Stimulated activated naive CD8-positive, alpha-beta T cell treated with anti-CD3 and anti-CD28 coated beads, Interleukin-15, Interleukin-2, amounts not matched to agents 100 U/mL and 50 U/mL, for 24 hours (primary cell): ENCODE measurements around the gene USP48.
"Not testable (repeated sequence)": the region's sequence is repeated elsewhere in the genome, so short reads cannot be mapped to it uniquely, and the experiment has no call there.

ENCODE experiments used
- ATAC-seq: fragments of 150-1000 bp; cut with Tn5 transposase; one replicate; pipeline ENCODE4 v1.10.0; 2021
- DNase-seq: peaks from one replicate; pipeline ENCODE4 v3.0.0; 2021

USP48 gene

GRCh38 chr1:21782868-21783678 is at the start of gene USP48:
Gene USP48, minus strand, starts transcription at chr1:21783149. Its CDS starts 192 bp downstream, at chr1:21782957.
- ATAC-seq, result peak; percentile 86
- peak; percentile 98 for DNase-seq

- ATAC-seq, result no peak
- DNase-seq, result no peak
Observed at GRCh38 chr1:21831454-21831970, 48.6 kb upstream of the USP48 start.

GRCh38 chr1:21830792-21831453 is 48.0 kb upstream of the USP48 start:
- ATAC-seq (no peak), DNase-seq (no peak)

GRCh38 chr1:21829294-21829693 is 46.3 kb upstream of the USP48 start:
- DNase-seq, result no peak
- ATAC-seq, result no peak

- ATAC-seq, result no peak
- DNase-seq, result no peak
Observed at GRCh38 chr1:21828506-21829210, 45.7 kb upstream of the USP48 start.

GRCh38 chr1:21828075-21828474 is 45.1 kb upstream of the USP48 start:
- ATAC-seq (no peak), DNase-seq (no peak)

GRCh38 chr1:21827141-21827679 is 44.3 kb upstream of the USP48 start:
- ATAC-seq, result no peak

GRCh38 chr1:21826694-21827093 is 43.7 kb upstream of the USP48 start:
- not testable (repeated sequence) for DNase-seq

More at GRCh38 chr1:21827141-21827679, 44.3 kb upstream of the USP48 start:
- no peak for DNase-seq

GRCh38 chr1:21825393-21825792 is 42.4 kb upstream of the USP48 start:
- ATAC-seq (no peak), DNase-seq (no peak)

More at GRCh38 chr1:21826694-21827093, 43.7 kb upstream of the USP48 start:
- not testable (repeated sequence) for ATAC-seq

GRCh38 chr1:21824926-21825325 is 42.0 kb upstream of the USP48 start:
- ATAC-seq (no peak), DNase-seq (no peak)

GRCh38 chr1:21823980-21824702 is 41.2 kb upstream of the USP48 start:
- ATAC-seq (no peak), DNase-seq (no peak)

GRCh38 chr1:21823206-21823979 is 40.4 kb upstream of the USP48 start:
- ATAC-seq (no peak), DNase-seq (no peak)

GRCh38 chr1:21822349-21822748 is 39.4 kb upstream of the USP48 start:
- ATAC-seq (no peak), DNase-seq (no peak)

GRCh38 chr1:21821385-21822019 is 38.6 kb upstream of the USP48 start:
- DNase-seq (no peak), ATAC-seq (peak; percentile 19)

GRCh38 chr1:21820597-21821232 is 37.8 kb upstream of the USP48 start:
- no peak for ATAC-seq
- no peak for DNase-seq

GRCh38 chr1:21818656-21819055 is 35.7 kb upstream of the USP48 start:
- ATAC-seq (no peak), DNase-seq (peak; percentile 39)

GRCh38 chr1:21816602-21817302 is 33.8 kb upstream of the USP48 start:
- no peak for ATAC-seq
- no peak for DNase-seq

GRCh38 chr1:21815724-21816321 is 32.9 kb upstream of the USP48 start:
- ATAC-seq (no peak), DNase-seq (no peak)
